Measurements from ENCODE around the gene MCM8. TPM values are rescaled to one million over a fixed set of nuclear protein-coding genes. Genes with fewer than 3 reads are reported as not detected.

Gene MCM8
- total and polyA plus RNA-seq, 4 donors, result 2.0 to 7.2 (median 3.3) TPM

GRCh38 chr20:5987383-5987782, 36.9 kb downstream of the MCM8 start:
- WGBS, 2 donors, result 94 to 97% methylated on average over 2 of the region's 2 CpGs
- peaks cover 4 to 7% (median 6%) of the 10 kb centered on the region in 4 donors for H3K36me3 ChIP-seq (ENCODE audit: control insufficient read depth in 4 of 4, insufficient read depth in 4 of 4, low read length in 4 of 4)
- ATAC-seq (ENCODE audit: insufficient read depth, low FRiP score), result no peak

GRCh38 chr20:5989539-5989938, 39.1 kb downstream of the MCM8 start:
- no peaks in the 10 kb centered on the region for H3K9me3 ChIP-seq (ENCODE audit: control insufficient read depth in 4 of 4, insufficient read depth in 3 of 4, low read length in 3 of 4)
- DNase-seq, result no peak
- H3K9ac ChIP-seq (ENCODE audit: insufficient read depth in 1 of 2, low read length in 2 of 2), result no peak overlapping the region
- H3K4me1 ChIP-seq (ENCODE audit: control insufficient read depth in 5 of 5, insufficient read depth in 5 of 5, low read length in 5 of 5), result no peaks in the 10 kb centered on the region
- TF ChIP-seq CTCF (IDR thresholded peaks at IDR 0.05; ENCODE audit: control extremely low read depth, extremely low read depth), result no peak
- H3K27me3 ChIP-seq (ENCODE audit: control insufficient read depth in 3 of 3, insufficient read depth in 3 of 3, low read length in 2 of 3), result no peaks in the 10 kb centered on the region
- H3K36me3 ChIP-seq (ENCODE audit: control insufficient read depth in 4 of 4, insufficient read depth in 4 of 4, low read length in 4 of 4), result peaks cover 0 to 9% (median 4%) of the 10 kb centered on the region in 4 donors
- WGBS, 2 donors, result 95 to 96% methylated on average over 1 of the region's 1 CpG
- H3K4me3 ChIP-seq, result no peak overlapping the region
- no peak for ATAC-seq (ENCODE audit: insufficient read depth, low FRiP score)
- H3K27ac ChIP-seq (ENCODE audit: low read depth in 1 of 2, low read length in 1 of 2), result no peak overlapping the region

More at GRCh38 chr20:5987383-5987782, 36.9 kb downstream of the MCM8 start:
- Histone ChIP-seq H3K27ac (ENCODE audit: low read depth in 1 of 2, low read length in 1 of 2) (no peak overlapping the region), H3K4me3 (no peak overlapping the region), H3K27me3 (ENCODE audit: control insufficient read depth in 3 of 3, insufficient read depth in 3 of 3, low read length in 2 of 3) (no peaks in the 10 kb centered on the region), H3K4me1 (ENCODE audit: control insufficient read depth in 5 of 5, insufficient read depth in 5 of 5, low read length in 5 of 5) (no peaks in the 10 kb centered on the region), H3K9ac (ENCODE audit: insufficient read depth in 1 of 2, low read length in 2 of 2) (no peak overlapping the region), H3K9me3 (ENCODE audit: control insufficient read depth in 4 of 4, insufficient read depth in 3 of 4, low read length in 3 of 4) (no peaks in the 10 kb centered on the region)
- DNase-seq, result no peak
- TF ChIP-seq CTCF (IDR thresholded peaks at IDR 0.05; ENCODE audit: control extremely low read depth, extremely low read depth), result no peak

GRCh38 chr20:5990946-5991345, 40.5 kb downstream of the MCM8 start:
- ATAC-seq (ENCODE audit: insufficient read depth, low FRiP score) (no peak), DNase-seq (no peak)
- WGBS, 2 donors, result 68 to 84% methylated on average over 3 of the region's 3 CpGs
- H3K36me3 ChIP-seq (ENCODE audit: control insufficient read depth in 4 of 4, insufficient read depth in 4 of 4, low read length in 4 of 4), result peaks cover 0 to 11% (median 6%) of the 10 kb centered on the region in 4 donors
- no peaks in the 10 kb centered on the region for H3K4me1 ChIP-seq (ENCODE audit: control insufficient read depth in 5 of 5, insufficient read depth in 5 of 5, low read length in 5 of 5)
- H3K9ac ChIP-seq (ENCODE audit: insufficient read depth in 1 of 2, low read length in 2 of 2), result no peak overlapping the region
- H3K27ac ChIP-seq (ENCODE audit: low read depth in 1 of 2, low read length in 1 of 2), result no peak overlapping the region
- H3K27me3 ChIP-seq (ENCODE audit: control insufficient read depth in 3 of 3, insufficient read depth in 3 of 3, low read length in 2 of 3), result no peaks in the 10 kb centered on the region
- no peaks in the 10 kb centered on the region for H3K9me3 ChIP-seq (ENCODE audit: control insufficient read depth in 4 of 4, insufficient read depth in 3 of 4, low read length in 3 of 4)
- TF ChIP-seq CTCF (IDR thresholded peaks at IDR 0.05; ENCODE audit: control extremely low read depth, extremely low read depth), result no peak
- no peak overlapping the region for H3K4me3 ChIP-seq

Data from lung (tissue), 12 donors.